Brain pericyte (primary cell): ENCODE data around the gene SCG3.
"Not testable (repeated sequence)": the region's sequence is repeated elsewhere in the genome, so short reads cannot be mapped to it uniquely, and the experiment has no call there.

Source experiments
- DNase-seq: peaks from one replicate; pipeline ENCODE4 v3.0.0-alpha.2; 2012; ENCODE audit warnings: low read depth, low spot score

SCG3 gene

DNA sequence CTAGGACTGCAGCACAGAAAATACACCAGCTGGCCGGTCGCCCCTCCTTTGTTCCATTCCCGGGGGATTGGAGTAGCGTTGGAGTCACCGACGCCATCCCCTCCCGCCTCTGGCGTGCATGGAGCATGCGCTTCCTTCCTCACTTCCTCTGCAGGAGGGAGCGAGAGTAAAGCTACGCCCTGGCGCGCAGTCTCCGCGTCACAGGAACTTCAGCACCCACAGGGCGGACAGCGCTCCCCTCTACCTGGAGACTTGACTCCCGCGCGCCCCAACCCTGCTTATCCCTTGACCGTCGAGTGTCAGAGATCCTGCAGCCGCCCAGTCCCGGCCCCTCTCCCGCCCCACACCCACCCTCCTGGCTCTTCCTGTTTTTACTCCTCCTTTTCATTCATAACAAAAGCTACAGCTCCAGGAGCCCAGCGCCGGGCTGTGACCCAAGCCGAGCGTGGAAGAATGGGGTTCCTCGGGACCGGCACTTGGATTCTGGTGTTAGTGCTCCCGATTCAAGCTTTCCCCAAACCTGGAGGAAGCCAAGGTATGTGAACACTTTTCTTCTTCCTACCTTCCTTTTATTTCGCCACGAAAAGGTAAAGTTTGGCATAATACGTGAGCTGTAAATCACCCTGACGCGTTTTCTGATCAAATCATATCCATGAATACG lies at the start of gene SCG3:
Gene SCG3, plus strand, starts transcription at position 201 of the 661 bp plus-strand sequence. Its CDS starts 253 bp downstream, at position 454.
- peak; percentile 7 for DNase-seq

DNA sequence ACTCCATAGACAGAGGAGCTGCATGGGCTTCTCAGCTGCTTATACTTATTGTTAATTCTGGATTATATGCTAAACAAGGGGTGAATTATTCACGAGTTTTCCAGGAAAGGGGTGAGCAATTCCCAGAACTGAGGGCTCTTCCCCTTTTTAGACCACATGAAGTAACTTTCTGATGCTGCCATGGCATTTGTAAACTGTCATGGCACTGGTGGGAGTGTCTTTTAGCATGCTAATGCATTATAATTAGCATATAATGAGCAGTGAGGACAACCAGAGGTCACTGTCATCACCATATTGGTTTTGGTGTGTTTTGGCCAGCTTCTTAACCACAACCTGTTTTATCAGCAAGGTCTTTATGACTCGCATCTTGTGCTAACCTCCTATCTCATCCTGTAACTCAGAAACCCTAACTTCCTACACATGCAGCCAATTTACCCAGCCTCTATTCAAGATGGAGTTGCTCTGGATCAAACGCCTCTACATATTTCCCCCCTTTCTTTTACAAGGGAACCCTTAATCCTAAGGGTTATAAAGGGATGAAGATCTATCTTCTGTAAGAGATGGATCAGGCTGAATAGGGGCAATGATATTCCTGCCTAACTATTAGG lies 46.6 kb upstream of the SCG3 start:
- DNase-seq = no peak

DNA sequence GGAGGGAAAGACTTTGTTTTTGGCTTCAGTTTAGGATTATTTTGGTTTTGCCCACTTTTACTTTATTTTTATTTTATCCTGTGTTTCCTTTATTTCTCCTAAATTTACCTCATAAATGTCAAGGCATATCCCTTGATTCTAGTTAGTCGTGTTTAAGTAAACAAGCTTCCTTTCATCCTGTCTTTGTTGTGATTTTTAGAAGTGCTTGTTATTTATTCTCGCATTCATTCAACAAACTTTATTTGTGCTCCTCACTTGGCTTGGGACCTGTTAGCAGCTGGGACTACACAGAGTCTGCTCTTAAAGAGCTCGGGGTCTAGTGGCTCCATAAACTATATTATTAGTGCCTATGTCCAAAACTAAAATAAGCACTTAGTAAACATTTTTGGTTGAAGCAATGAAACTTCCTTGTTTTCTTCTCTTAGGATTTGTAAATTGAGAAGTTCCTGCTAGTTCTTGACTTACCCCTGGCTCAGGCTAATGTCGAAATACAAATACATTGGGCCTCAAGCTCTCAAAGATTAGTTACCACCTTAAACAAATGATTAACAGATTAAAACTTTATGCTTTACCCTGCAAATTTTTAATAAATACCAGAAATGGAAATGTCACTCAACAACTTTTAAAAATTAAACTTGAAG lies 39.7 kb upstream of the SCG3 start:
- no peak for DNase-seq

DNA sequence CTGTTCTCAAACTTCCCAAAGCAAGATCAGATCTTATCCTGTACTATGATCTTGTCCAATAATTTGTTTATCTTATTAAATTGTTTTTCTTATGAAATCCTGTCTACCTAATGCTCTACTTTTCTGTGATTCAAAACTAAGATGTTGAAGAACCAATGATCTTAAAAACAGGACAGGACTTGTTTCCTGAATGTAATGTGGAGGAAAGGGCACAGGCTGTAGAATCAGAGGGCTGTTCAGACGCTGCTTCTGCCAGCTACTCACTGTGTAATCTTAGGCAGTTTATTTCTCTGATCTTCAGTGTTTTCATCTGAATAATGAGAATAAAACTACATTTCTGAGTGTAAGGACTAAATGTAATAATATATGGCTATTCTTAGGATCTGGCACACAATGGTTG lies 38.6 kb upstream of the SCG3 start:
- no peak for DNase-seq

DNA sequence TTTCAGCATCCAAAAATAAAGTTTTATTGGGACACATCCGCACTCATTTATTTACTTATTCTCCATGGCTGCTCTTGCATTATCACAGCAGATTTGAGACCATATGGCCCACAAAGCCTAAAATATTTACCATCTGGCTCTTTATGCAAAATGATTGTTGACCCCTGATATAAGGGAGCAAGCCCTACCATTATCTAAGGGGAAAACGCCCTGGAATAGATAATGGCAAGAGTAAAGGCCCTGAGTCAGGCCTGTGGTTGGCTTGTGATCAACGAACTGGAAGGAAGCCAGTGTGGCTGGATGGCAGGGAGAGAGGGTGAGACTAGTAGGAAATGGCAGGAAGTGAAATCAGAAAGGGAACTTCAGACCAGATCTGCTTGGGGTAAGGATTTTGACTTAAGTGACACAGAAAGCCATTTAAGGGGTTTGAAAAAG lies 34.2 kb upstream of the SCG3 start:
- DNase-seq = no peak

DNA sequence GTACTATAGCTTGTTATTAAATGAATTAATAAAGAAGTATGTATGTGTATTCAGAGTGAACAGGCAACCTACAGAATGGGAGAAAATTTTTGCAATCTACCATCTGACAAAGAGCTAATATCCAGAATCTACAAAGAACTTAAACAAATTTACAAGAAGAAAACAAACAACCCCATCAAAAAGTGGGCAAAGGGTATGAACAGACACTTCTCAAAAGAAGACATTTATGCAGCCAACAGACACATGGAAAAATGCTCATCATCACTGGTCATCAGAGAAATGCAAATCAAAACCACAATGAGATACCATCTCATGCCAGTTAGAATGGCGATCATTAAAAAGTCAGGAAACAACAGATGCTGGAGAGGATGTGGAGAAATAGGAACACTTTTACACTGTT lies 33.2 kb upstream of the SCG3 start:
- not testable (repeated sequence) for DNase-seq

DNA sequence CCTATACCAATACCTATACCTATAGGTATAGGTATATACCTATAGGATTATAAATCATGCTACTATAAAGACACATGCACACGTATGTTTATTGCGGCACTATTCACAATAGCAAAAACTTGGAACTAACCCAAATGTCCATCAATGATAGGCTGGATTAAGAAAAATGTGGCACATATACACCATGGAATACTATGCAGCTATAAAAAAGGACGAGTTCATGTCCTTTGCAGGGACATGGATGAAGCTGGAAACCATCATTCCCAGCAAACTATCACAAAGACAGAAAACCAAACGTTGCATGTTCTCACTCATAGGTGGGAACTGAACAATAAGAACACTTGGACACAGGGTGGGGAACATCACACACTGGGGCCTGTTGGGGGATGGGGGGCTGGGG lies 32.7 kb upstream of the SCG3 start:
- not testable (repeated sequence) for DNase-seq

DNA sequence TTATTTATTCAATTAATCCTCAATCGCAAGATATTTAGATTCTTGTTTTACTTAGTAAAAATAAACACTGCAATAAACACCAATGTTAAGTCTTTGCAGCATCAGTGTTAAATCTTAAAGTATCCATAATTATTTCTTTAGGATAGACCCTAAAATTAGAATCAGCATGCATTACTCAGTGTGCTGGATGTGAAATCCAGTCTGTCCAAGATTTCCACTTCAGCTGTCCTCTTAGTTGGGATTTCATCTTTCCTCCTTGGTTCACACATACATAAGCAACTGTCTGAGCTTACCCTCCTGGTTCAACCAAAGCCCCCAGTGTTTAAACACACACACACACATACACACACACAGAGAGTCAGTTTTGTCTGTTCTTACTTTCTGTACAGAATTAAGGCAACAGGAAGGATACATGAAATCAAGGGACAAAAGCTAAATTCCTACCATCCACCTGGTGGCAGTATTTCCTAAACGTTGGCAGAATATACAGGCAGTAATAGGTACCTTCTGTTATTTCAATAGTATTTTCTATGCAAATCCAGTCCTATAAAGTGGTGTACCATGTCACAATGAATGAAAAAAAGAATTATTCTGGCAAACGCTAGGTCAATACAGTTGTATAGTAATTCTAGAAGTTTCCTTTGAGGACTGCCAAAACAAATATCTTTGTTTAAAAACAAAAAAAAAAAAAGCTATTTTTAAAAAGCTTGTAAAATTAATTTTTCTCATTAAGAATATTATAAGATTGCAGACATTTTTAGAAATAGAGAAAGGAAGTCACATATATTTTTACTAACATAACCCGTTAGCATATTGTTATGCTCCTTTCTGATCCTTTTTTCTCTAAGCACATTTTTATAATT lies 31.4 kb upstream of the SCG3 start:
- DNase-seq = peak; percentile 27

DNA sequence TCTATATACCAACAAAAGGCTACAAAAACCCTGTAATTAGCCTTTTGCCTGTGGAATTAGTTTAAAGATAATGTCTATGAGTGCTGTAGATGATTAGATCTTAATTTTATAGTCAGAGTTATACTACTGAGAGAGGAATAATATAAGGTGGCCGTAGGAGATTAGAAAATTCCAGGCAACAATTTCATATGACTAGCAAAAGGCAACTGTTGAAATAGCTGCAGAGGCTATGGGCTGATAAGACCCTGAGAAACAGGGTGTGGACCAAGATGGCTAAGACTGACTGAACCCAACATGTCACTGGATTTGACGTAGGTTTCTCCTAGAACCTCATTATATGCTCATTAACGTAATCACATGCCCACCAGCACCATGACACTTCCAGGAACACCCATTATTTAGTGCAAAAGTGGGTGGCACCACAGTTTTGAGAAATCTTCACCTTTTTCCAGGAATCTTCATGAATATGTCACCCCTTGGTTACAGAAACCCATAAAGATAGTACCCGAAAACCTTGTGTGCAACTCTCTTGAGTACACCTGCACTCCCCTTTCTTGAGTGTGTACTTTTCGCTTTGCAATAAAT lies 29.1 kb upstream of the SCG3 start:
- DNase-seq = no peak

DNA sequence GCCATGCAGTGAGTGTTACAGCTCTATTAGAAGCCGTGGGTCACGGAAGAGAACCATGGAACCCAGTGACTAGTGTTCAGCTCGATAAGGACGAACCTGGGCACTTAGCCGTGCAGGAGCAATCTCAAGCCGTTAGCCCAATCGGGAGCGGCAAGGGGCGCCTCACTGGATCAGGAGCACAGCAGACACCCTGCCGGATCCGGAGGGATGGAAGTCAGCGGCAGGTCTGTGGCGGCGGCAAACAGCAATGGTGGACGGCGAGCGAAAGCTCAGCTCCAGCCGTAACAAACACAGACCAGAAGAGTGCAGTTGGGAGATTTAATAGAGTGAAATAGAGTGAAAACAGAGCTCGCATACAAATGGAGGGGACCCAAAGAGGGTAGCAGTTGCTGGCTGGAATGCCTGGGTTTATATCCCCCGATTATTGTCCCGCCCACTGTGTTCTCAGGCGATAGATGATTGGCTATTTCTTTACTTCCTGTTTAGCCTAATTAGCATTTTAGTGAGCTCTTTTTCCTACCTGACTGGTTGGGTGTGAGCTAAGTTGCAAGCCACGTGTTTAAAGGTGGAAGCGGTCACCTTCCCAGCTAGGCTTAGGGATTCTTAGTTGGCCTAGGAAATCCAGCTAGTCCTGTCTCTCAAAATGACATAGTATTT lies 25.8 kb upstream of the SCG3 start:
- not testable (repeated sequence) for DNase-seq

DNA sequence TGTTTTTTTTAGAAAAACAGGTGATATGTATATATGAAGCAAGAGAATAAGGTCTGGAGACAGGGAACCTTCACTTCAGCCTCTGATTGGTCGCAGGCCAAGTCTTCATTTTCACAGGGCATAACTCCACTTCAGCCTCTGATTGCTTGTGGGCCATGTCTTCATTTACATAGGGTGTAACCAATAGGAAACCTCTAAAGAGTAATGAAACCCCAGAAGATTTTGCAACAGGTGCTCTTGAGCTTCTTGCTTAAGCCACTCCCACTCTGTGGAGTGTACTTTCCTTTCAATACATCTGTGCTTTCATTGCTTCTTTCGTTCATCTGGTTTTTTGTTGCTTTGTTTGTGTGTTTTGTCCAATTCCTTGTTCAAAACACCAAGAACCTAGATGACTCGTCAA lies 22.6 kb upstream of the SCG3 start:
- no peak for DNase-seq

DNA sequence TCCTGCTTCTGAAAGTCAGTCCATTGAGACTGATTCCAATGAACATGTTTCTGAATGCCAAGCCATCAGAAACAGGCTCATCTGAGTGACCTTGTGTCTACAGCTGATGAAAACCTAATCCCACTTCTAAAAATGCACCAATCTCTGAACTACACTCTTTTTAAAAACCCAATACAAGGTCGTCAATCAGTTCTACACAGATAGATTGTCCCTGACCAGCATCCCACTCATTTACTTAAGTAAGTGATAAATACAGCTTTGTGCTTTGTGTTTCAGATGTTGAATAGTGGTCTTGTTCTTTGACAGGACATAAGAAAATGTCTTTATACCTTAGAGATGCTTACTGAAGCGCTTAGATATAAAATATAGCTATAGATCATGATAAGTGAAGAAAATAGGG lies 20.2 kb upstream of the SCG3 start:
- no peak for DNase-seq

DNA sequence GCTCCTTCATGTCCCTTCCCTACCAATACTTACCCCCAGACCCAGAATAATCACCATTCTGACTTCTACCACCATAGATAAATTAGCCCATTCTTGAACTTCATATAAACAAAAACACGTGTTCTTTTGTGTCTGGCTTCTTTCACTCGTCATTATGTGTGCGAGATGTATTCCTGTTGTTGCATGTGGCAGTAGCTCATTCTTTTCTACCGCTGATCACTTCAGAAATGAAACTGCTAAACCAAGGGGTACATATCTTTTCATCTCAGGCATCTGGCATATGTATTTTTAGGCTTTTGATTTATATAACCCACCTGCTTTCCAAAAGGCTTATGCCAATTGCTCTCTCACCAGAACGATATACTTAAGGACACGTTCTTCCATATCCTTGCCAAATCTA lies 13.8 kb upstream of the SCG3 start:
- no peak for DNase-seq

DNA sequence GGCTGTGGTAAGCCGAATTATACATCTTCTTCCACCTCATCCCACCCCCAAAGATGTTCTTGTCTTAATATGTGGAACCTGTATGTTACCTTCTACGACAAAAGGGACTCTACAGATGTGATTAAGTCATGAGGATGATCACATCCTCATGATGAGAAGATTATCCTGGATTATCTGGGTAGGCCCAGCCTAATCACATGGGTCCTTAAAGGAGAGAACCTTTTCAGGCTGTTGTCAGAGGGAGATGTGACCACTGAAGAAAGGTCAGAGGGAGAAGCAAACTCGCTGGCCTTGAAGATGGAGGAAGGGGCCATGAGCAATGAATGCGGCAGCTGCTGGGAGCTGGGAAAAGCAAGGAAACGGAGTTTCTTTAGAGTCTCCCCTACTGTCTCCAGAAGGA lies 12.9 kb upstream of the SCG3 start:
- DNase-seq = no peak

DNA sequence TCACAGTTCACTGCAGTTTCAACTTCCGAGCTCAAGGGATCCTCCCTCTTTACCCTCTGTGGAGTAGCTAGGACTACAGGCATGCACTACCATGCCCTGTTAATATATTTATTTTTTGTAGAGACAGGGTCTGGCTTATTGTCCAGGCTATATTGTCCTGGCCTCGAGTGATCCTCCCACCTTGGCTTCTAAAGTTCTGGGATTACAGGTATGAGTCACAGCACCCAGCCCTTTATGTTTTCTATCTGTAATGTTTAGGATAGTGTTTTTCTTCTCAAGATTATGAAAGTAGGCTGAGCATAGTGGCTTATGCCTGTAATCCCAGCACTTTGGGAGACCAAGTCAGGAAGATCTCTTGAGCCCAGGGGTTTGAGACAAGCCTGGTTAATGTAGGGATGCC lies 11.9 kb upstream of the SCG3 start:
- DNase-seq = no peak

DNA sequence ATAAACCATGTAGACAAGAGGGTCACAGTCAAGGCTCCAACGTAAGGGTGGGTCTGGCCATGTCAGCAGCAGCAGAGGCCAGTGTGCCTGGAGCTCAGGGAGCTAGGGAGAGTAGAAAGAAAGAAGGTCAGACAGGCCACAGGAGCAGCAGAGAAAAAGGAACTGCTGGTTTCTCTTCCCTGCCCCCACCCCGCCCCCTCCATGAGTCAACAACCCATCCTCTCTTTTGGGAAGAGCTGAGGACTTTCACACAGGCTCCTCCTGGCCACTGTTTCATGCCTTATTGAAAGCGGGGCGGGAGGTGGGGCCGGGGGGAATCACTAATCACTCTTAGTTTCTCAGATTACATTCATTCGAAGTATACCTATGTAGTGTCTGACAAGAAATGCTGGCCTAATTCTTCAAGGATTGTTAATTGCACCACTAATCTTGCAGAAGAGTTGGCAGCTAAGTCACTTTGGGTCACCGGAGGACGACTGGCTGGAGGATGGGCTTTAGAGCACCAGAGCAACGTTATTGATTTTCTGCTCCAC lies 9.1 kb upstream of the SCG3 start:
- no peak for DNase-seq

DNA sequence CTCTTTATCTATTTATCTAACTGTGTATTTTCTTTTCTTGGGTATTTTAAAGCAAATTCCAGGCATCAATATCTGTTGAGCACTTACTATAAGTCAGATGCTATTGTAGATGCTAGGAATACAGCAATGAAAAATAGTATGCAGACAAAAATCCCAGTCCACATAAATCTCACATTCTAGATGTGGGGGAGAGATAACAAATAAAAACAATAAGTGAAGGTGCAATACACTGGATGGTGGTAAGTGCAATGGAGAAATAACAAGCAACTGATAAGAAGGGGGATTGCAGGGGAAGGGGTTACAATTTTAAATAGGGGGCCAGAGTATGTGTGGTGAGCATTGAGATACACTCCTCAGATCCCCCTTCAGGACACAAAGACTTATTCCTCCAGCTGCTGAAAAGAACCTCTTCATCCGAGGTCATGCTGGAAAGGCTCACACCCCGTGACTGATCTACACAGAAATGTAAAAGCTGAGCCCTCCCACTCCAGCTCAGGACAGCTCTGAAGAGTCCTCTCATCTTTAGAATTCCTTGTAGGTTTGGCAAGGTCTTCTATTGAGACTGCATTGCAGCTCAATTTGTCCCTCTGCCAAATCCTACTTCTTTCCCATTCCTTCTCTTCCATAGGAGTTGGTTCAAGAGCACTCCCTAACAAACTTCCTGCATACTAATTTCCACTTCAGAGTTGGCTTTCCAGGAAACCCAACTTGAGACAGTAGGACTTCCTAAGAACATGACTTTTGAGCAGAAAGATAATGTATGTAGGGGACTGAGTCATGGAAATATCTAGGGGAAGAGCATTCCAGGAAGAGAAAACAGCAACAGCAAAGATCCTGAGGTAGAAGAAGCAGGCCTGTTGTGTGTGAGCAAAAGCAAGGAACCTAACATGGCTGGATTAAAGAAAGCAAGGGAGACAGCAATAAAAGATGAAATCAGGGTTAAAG lies 8.1 kb upstream of the SCG3 start:
- DNase-seq = no peak

DNA sequence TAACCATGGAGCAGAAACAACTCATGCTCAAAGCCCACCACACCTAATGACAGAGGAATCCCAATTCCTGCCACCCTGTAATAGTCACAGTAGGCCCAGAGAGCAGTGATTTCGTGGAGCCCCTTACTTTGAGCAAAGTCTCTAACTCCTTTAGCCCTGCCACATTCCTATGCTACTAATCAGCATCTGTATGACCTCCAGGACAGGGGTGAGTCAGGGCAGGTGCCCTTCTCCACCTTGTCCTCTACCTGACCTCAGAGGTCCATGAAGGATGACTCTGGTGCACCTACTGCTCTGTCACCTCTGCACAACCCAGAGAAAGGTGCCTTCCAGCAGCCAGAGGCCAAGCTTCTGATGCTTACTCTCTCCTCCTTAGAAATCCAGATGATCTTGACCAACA lies 6.1 kb upstream of the SCG3 start:
- no peak for DNase-seq

DNA sequence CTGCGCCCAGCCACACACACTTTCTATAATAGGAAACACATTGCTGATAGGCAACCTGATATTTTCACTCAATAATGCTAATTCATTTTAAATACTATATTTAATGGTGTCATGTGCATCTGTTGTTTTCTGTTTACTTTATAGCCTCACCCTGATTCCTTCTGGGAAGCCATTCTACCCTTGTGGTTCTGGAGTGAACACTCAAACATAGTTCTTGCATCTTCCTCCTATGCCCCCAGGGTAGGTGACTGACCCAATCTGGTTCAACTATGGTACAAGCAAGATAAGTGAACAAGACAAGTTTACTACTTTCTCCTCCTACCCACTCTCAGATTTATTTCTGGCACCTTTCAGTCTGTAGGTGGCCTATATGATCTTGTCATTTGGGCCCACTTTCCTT lies 4.3 kb upstream of the SCG3 start:
- no peak for DNase-seq

DNA sequence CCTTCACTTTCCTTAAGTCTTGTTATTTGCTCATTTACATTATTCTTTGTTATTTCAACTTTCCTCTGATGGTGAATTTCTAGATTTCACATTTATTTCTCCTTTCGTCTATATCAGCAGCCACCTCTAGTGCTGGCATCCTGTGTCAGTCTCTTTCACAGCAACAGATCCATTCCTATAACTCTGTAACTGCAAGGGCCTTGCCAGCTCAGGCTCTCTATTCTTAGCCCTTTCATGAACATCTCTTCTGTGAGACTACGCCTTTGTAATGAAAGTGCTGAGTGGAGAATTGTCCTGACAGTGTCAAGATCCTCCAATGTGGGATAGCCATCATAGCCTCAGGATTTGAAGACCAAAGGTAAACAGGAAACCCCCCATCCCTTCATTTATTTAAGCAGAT lies 3.9 kb upstream of the SCG3 start:
- DNase-seq = no peak
